ENCODE results near the gene CAMK1G.

- TF ChIP-seq CTCF (IDR thresholded peaks at IDR 0.05) (no peak), EZH2 (IDR thresholded peaks at IDR 0.05; ENCODE audit: borderline replicate concordance, insufficient read depth, low read depth, low read length, poor library complexity, severe bottlenecking) (no peak)
Observed at GRCh38 chr1:209619696-209620486, 36.4 kb downstream of the CAMK1G start.
